NT2/D1 (cell line): Measurements from ENCODE around the gene OR56A4.

Source experiments
- SUZ12 ChIP-seq: IDR thresholded peaks from 2 replicates; pipeline ENCODE4 v1.6.1; 2011; ENCODE audit not compliant: insufficient read length, insufficient read depth; ENCODE audit errors: extremely low read depth
- YY1 ChIP-seq: IDR thresholded peaks from 2 replicates; pipeline ENCODE4 v1.6.1; 2011; ENCODE audit not compliant: insufficient read length, insufficient read depth
- ZNF274 ChIP-seq: IDR thresholded peaks from 2 replicates; pipeline ENCODE4 v1.6.1; 2011; ENCODE audit warnings: mild to moderate bottlenecking, low read depth, low read length

- TF ChIP-seq YY1 = no peak
- no peak for TF ChIP-seq SUZ12
- no peak for TF ChIP-seq ZNF274
Observed at GRCh38 chr11:5983443-5983842, 23.3 kb downstream of the OR56A4 start.
